ENCODE results near the gene MCOLN1. TPM values are rescaled to one million over a fixed set of nuclear protein-coding genes. Genes with fewer than 3 reads are reported as not detected.

The MCOLN1 gene
- polyA plus RNA-seq, 1 donor (not counting 4 experiments of a cell fraction or from before 2014, with no cell fraction given), result 14.0 TPM

GRCh38 chr19:7502552-7502951 is 19.9 kb upstream of the MCOLN1 start:
- TF ChIP-seq EZH2 (IDR thresholded peaks at IDR 0.05; ENCODE audit: low read length) (no peak), CTCF (optimal IDR thresholded peaks at IDR 0.05 in 1 of 3, IDR thresholded peaks at IDR 0.05 in 1 of 3, conservative IDR thresholded peaks at IDR 0.05 in 1 of 3; ENCODE audit: extremely low read depth in 1 of 3, insufficient read depth in 2 of 3, low read length in 3 of 3) (no peak)
- DNase-seq (ENCODE audit: low read depth, low spot score) (no peak), FAIRE-seq (no peak)
- no peak overlapping the region for H3K4me2 ChIP-seq (ENCODE audit: control insufficient read depth, extremely low read depth, insufficient read depth, low read depth, low read length)
- H3K79me2 ChIP-seq (ENCODE audit: control insufficient read depth, insufficient read depth, low read length), result no peaks in the 10 kb centered on the region
- H3K27ac ChIP-seq (ENCODE audit: control insufficient read depth, insufficient read depth, low read length), result no peak overlapping the region
- no peak overlapping the region for H2AFZ ChIP-seq (ENCODE audit: control insufficient read depth, low read length)
- H4K20me1 ChIP-seq (ENCODE audit: control insufficient read depth, extremely low read depth, insufficient read depth, low read length), result no peaks in the 10 kb centered on the region
- H3K4me3 ChIP-seq (ENCODE audit: control insufficient read depth in 2 of 3, extremely low read depth in 1 of 3, insufficient read depth in 2 of 3, low read depth in 1 of 3, low read length in 3 of 3), result no peak overlapping the region
- no peak overlapping the region for H3K9ac ChIP-seq (ENCODE audit: control insufficient read depth, extremely low read depth, insufficient read depth, low read length)
- no peaks in the 10 kb centered on the region for H3K9me3 ChIP-seq (ENCODE audit: control insufficient read depth, low read depth, low read length)
- dilution Hi-C loops (cut with MboI; ENCODE audit: extremely low pct_ligation_motif_present, low sequenced_read_pairs), result no loop called here
- H3K9me1 ChIP-seq (ENCODE audit: control insufficient read depth, extremely low read depth, insufficient read depth, low read length), result no peaks in the 10 kb centered on the region
- peaks cover 4% of the 10 kb centered on the region for H3K27me3 ChIP-seq (ENCODE audit: control insufficient read depth, extremely low read depth, insufficient read depth, low read length)
- peaks cover 2% of the 10 kb centered on the region for H3K4me1 ChIP-seq (ENCODE audit: control insufficient read depth, extremely low read depth, insufficient read depth, low read length)
- H3K36me3 ChIP-seq (ENCODE audit: control insufficient read depth in 2 of 2, extremely low read depth in 1 of 2, insufficient read depth in 2 of 2, low read length in 2 of 2), result no peaks in the 10 kb centered on the region

DNA sequence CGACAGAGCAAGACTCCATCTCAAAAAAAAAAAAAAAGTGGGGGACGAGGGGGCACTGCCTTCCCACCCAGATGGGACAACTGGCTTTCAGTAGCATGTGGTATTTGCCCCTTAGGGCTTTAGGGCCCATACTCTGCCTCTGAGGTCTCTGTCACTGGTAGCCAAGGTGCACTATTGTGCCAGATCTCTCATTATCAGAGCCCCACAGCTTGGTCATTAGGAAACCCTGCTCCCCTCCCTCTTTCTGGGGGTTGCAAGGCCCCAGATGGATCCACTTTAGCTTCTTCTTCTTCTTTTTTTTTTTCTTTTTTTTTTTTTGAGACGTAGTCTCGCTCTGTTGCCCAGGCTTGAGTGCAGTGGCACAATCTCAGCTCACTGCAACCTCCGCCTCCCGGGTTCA is 17.7 kb upstream of the MCOLN1 start:
- Histone ChIP-seq H3K9me3 (ENCODE audit: control insufficient read depth, low read depth, low read length) (no peaks in the 10 kb centered on the region), H3K9ac (ENCODE audit: control insufficient read depth, extremely low read depth, insufficient read depth, low read length) (no peak overlapping the region), H3K4me1 (ENCODE audit: control insufficient read depth, extremely low read depth, insufficient read depth, low read length) (peaks cover 2% of the 10 kb centered on the region), H3K27me3 (ENCODE audit: control insufficient read depth, extremely low read depth, insufficient read depth, low read length) (peaks cover 4% of the 10 kb centered on the region), H3K27ac (ENCODE audit: control insufficient read depth, insufficient read depth, low read length) (no peak overlapping the region), H3K9me1 (ENCODE audit: control insufficient read depth, extremely low read depth, insufficient read depth, low read length) (no peaks in the 10 kb centered on the region), H3K36me3 (ENCODE audit: control insufficient read depth in 2 of 2, extremely low read depth in 1 of 2, insufficient read depth in 2 of 2, low read length in 2 of 2) (no peaks in the 10 kb centered on the region), H3K79me2 (ENCODE audit: control insufficient read depth, insufficient read depth, low read length) (no peaks in the 10 kb centered on the region), H3K4me2 (ENCODE audit: control insufficient read depth, extremely low read depth, insufficient read depth, low read depth, low read length) (no peak overlapping the region), H3K4me3 (ENCODE audit: control insufficient read depth in 2 of 3, extremely low read depth in 1 of 3, insufficient read depth in 2 of 3, low read depth in 1 of 3, low read length in 3 of 3) (no peak overlapping the region), H4K20me1 (ENCODE audit: control insufficient read depth, extremely low read depth, insufficient read depth, low read length) (no peaks in the 10 kb centered on the region), H2AFZ (ENCODE audit: control insufficient read depth, low read length) (no peak overlapping the region)
- dilution Hi-C loops (cut with MboI; ENCODE audit: extremely low pct_ligation_motif_present, low sequenced_read_pairs), result no loop called here
- TF ChIP-seq CTCF (optimal IDR thresholded peaks at IDR 0.05 in 1 of 3, IDR thresholded peaks at IDR 0.05 in 1 of 3, conservative IDR thresholded peaks at IDR 0.05 in 1 of 3; ENCODE audit: extremely low read depth in 1 of 3, insufficient read depth in 2 of 3, low read length in 3 of 3) (no peak), EZH2 (IDR thresholded peaks at IDR 0.05; ENCODE audit: low read length) (no peak)
- DNase-seq (ENCODE audit: low read depth, low spot score) (no peak), FAIRE-seq (no peak)

Data from keratinocyte (primary cell).